Fibroblast of mammary gland (primary cell): Measurements from ENCODE around the gene CLK2.

Experiments used
- DNase-seq: peaks from one replicate; pipeline ENCODE4 v3.0.0-alpha.2; 2010; ENCODE audit warnings: low read depth
- H3K4me3 ChIP-seq: 2 replicates; pipeline ENCODE4 v1.5.1; 2011; ENCODE audit warnings: low read depth, mild to moderate bottlenecking, low read length, moderate library complexity; ENCODE audit not compliant: control insufficient read depth
- TF ChIP-seq, protein P1 (sequence below): conservative IDR thresholded peaks from 2 replicates; pipeline ENCODE4 v1.5.1; 2011; ENCODE audit warnings: low read depth, low read length, inconsistent platforms; ENCODE audit not compliant: control insufficient read depth, insufficient read depth

Gene CLK2

DNA sequence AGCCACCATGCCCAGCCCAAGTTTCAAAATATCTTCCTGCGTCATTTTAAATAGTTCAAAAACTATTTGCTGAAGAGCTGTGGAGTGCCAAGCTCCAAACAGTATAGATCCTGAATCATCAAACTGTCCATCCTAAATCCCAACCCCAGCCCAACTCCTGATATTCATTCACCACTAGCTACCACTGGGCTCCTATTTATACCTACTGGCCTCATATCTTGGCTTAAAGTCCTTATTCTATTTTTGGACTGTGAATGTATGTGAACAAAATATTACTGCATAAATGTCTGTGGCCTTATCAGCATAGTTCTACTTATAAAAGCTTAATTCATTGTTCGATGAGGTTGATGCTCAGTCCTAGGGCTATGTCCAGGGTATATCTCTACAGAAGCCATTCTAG is 5.9 kb downstream of the CLK2 start:
- no peak for DNase-seq
- TF ChIP-seq, protein P1, sequence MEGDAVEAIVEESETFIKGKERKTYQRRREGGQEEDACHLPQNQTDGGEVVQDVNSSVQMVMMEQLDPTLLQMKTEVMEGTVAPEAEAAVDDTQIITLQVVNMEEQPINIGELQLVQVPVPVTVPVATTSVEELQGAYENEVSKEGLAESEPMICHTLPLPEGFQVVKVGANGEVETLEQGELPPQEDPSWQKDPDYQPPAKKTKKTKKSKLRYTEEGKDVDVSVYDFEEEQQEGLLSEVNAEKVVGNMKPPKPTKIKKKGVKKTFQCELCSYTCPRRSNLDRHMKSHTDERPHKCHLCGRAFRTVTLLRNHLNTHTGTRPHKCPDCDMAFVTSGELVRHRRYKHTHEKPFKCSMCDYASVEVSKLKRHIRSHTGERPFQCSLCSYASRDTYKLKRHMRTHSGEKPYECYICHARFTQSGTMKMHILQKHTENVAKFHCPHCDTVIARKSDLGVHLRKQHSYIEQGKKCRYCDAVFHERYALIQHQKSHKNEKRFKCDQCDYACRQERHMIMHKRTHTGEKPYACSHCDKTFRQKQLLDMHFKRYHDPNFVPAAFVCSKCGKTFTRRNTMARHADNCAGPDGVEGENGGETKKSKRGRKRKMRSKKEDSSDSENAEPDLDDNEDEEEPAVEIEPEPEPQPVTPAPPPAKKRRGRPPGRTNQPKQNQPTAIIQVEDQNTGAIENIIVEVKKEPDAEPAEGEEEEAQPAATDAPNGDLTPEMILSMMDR, result no peak
- no peak overlapping the region for H3K4me3 ChIP-seq

DNA sequence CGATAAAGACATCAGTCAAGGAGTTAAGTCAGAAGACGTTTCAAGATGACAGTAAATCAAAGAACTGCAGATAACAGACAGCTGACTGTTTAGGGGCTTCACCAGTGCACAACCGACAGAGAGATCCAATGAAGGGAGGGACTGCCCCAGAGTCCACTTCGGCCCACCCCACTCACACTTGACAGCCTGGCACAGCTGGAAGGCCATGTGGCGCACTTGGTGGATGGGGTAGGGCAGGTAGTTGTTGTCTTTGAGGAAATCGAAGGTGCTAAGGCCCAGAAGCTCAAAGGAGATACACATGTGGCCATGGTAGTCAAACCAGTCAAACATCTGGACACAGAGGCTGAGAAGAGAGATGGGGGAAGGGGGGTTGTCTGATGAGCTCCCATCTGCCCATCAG is 6.8 kb downstream of the CLK2 start:
- DNase-seq, result no peak
- no peak overlapping the region for H3K4me3 ChIP-seq

DNA sequence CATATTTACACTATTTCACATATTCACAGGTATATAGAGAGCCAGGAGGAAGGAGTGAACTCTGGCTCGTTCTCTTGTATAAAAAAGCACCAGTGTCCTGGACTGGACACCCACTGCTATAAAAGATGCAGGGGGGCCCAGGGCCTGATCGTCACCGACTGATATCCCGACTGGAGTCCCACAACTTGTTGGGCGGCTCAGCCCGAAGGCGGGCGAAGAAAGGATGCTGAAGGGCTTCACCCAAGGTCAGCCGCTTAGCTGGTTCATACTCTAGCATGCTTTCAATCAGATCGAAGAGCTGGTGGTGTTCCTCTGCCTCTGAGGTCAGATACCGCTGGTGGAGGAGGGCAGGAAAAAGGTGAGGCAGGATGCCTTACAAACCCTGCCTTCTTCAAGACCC is 10.2 kb downstream of the CLK2 start:
- H3K4me3 ChIP-seq, result no peak overlapping the region
- TF ChIP-seq, protein P1, result no peak
- no peak for DNase-seq

More for the DNA sequence above, 6.8 kb downstream of the CLK2 start:
- TF ChIP-seq, protein P1, result no peak

DNA sequence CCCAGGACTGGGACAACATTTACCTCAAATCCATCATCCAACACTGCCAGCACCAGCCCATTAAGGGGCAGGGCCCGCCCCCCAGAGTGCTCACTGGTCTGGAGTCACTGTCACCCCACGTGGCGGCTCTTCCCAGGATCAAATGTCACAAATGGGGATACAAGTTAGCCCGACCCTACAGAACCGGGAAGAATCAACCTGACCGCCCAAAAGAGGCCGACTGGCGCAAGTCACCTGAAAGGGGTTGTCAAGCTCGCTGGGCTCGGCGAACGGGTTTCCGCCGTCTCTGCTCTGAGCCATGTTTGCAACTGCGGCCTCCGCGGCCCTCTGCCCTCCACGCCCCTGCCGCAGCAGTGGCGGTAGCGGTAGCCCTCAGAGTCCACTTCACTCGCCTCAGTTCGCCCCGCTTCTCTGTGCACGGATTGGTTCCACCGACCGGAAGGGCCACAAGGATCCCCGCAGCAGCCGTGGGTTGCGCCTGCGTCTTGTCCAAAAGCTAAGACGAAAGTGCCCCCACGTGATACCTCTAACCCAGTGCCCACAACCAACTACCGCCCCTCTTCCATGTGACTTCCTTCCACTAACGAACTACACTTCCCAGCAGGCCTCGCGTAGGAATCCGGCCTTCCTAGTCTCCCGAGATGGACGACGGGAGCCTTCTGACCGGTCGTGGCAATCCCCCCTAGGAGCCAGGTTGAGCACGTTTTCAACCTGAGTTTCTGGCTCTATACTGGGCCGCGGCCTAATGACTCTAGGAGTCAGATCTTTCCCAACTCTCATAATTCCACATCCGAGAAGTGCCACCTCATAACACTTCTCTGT is 11.2 kb downstream of the CLK2 start, which contains the start of gene SCAMP3:
SCAMP3 (minus strand) TSS at position 509 of the 822 bp plus-strand sequence; CDS start at position 300, 209 bp downstream.
- H3K4me3 ChIP-seq, result peak within 1 kb of the TSS; percentile 91
- TF ChIP-seq, protein P1, result no peak
- DNase-seq, result peak; percentile 99

DNA sequence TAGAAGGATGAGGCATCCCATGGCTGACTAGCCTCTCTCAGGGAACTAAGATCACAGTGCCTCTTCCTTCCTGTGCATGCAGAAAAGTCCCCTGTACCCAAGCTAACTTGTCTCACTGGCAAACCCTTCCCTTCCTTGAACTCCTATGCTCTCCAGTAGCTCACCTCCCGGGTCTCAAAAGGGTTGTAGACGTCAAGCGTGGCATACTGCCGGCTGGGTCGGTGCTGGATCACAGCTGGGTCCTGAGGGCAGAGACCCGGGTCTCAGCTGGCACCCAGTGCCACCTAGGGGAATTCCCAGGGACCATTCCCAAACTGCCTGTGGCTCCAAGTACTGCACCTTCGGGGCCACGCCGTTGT is 11.8 kb downstream of the CLK2 start:
- DNase-seq, result no peak
- H3K4me3 ChIP-seq, result peak overlapping the region; percentile 91
- TF ChIP-seq, protein P1, result no peak

DNA sequence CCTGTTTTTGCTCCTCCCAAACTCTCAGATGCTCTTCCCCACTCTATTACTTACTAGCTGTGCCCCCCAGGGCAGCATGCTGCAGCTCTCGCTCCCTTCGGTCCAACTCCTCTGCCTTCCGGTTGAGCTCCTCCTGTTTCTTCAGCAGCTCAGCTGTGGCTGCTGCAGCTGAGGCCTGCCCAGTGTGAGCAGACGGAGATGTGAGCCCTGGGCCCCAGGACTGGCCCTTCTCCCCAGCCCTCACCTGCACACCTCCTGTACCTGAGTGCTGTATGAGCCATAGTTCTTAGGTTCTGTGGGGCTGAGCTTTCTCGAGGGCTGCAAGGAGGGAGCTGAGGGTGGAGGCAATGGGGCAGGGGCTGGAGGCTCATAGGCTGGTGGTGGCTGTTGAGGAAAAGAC is 13.0 kb downstream of the CLK2 start:
- DNase-seq, result no peak
- no peak overlapping the region for H3K4me3 ChIP-seq
- TF ChIP-seq, protein P1, result no peak
